ENCODE results near the gene UBAC1. TPM values are rescaled to one million over a fixed set of nuclear protein-coding genes. Genes with fewer than 3 reads are reported as not detected.

The UBAC1 gene
- polyA plus RNA-seq, 1 of the 3 experiments (the other 2 are of a cell fraction) = 67.7 TPM

- TF ChIP-seq FOSL2 (IDR thresholded peaks at IDR 0.05; ENCODE audit: borderline replicate concordance, low read depth) (no peak), GATA2 (CRISPR knock-in tag; IDR thresholded peaks at IDR 0.05) (no peak; the same call in 1 of the 2 replicates), SIN3A (IDR thresholded peaks at IDR 0.05; ENCODE audit: borderline replicate concordance, low read depth, low read length) (no peak), TAF1 (IDR thresholded peaks at IDR 0.05; ENCODE audit: borderline replicate concordance, low read depth, low read length) (no peak), EZH2phosphoT487 (IDR thresholded peaks at IDR 0.05; ENCODE audit: borderline replicate concordance, low read depth) (no peak), RCOR1 (IDR thresholded peaks at IDR 0.05; ENCODE audit: low read length) (no peak), FOXJ3 (CRISPR knock-in tag; IDR thresholded peaks at IDR 0.05) (no peak), FOXM1 (IDR thresholded peaks at IDR 0.05; ENCODE audit: low read depth) (no peak), REST (IDR thresholded peaks at IDR 0.05; ENCODE audit: low read depth, low read length) (no peak), IRF3 (IDR thresholded peaks at IDR 0.05; ENCODE audit: low read depth, low read length) (no peak), YY1 (IDR thresholded peaks at IDR 0.05; ENCODE audit: low read depth) (no peak), RFX5 (IDR thresholded peaks at IDR 0.05; ENCODE audit: low read length) (no peak), POLR2AphosphoS5 (IDR thresholded peaks at IDR 0.05; ENCODE audit: low read depth, low read length) (no peak)
- TF ChIP-seq, protein P1, sequence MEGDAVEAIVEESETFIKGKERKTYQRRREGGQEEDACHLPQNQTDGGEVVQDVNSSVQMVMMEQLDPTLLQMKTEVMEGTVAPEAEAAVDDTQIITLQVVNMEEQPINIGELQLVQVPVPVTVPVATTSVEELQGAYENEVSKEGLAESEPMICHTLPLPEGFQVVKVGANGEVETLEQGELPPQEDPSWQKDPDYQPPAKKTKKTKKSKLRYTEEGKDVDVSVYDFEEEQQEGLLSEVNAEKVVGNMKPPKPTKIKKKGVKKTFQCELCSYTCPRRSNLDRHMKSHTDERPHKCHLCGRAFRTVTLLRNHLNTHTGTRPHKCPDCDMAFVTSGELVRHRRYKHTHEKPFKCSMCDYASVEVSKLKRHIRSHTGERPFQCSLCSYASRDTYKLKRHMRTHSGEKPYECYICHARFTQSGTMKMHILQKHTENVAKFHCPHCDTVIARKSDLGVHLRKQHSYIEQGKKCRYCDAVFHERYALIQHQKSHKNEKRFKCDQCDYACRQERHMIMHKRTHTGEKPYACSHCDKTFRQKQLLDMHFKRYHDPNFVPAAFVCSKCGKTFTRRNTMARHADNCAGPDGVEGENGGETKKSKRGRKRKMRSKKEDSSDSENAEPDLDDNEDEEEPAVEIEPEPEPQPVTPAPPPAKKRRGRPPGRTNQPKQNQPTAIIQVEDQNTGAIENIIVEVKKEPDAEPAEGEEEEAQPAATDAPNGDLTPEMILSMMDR (IDR thresholded peaks at IDR 0.05) = no peak
- Histone ChIP-seq H3F3A (replicated peaks; ENCODE audit: insufficient read depth) (no peaks in the 10 kb centered on the region), H3K36me3 (replicated peaks in 1 of 2; ENCODE audit: control insufficient read depth in 1 of 2, insufficient read depth in 2 of 2, low read length in 1 of 2) (no peaks in the 10 kb centered on the region), H3K4me3 (ENCODE audit: low read depth in 2 of 2, low read length in 1 of 2) (no peak overlapping the region), H3K27ac (ENCODE audit: low read depth in 2 of 2, low read length in 1 of 2) (no peak overlapping the region), H3K9me2 (no peaks in the 10 kb centered on the region), H3K9ac (no peak overlapping the region), H3K9me3 (no peaks in the 10 kb centered on the region), H3K4me2 (no peak overlapping the region), H3K79me2 (ENCODE audit: insufficient read depth) (no peaks in the 10 kb centered on the region), H3K4me1 (ENCODE audit: control insufficient read depth in 1 of 2, insufficient read depth in 2 of 2, low read depth in 1 of 2, low read length in 1 of 2) (peaks cover 5 to 33% of the 10 kb centered on the region in 2 experiments; a peak in 2 of 4 replicates), H4K20me1 (ENCODE audit: insufficient read depth) (no peaks in the 10 kb centered on the region), H2AFZ (ENCODE audit: low read depth) (no peak overlapping the region), H3K27me3 (ENCODE audit: insufficient read depth) (peaks cover 9% of the 10 kb centered on the region; the same call in 1 of the 2 replicates)
- DNase-seq = no peak
- ChIA-PET CTCF (interaction anchor here (1.0 to 2.8 kb wide), 3 partner anchors 9 to 138 kb away, joined by 5 to 19 read pairs (median 8); no protein-coding TSS in a partner anchor), POLR2A (no interaction called here)
- WGBS (ENCODE audit: low lambda C conversion rate) = 78% methylated on average over 15 of the region's 22 CpGs
Observed at GRCh38 chr9:135984072-135984710, 23.0 kb upstream of the UBAC1 start.

Data from SK-N-SH (cell line).